Left lung (tissue), 10 donors: ENCODE measurements around the gene AARS2. TPM values are rescaled to one million over a fixed set of nuclear protein-coding genes. Genes with fewer than 3 reads are reported as not detected.
"Not testable (repeated sequence)": the region's sequence is repeated elsewhere in the genome, so short reads cannot be mapped to it uniquely, and the experiment has no call there.

Experiments used
- ATAC-seq: fragments of 200-7000 bp; cut with Tn5 transposase; one replicate; pipeline ENCODE4 v1.9.1; 2020; ENCODE audit warnings: moderate library complexity
- DNase-seq, 4 donors: peaks; one replicate each; pipeline ENCODE4 v3.0.0-alpha.2; 2013 to 2020
- H3K27ac ChIP-seq, 2 donors: fragments of 200-600 bp; sonication (generic) in 1 of 2; one replicate each; pipeline versions ENCODE4 v1.5.0 to v1.8.0; 2020 to 2021
- H3K27me3 ChIP-seq, 2 donors: fragments of 200-600 bp; sonication (generic) in 1 of 2; one replicate each; pipeline versions ENCODE4 v1.5.0 to v1.8.0; 2020 to 2021
- H3K36me3 ChIP-seq, 2 donors: fragments of 200-600 bp; sonication (generic) in 1 of 2; one replicate each; pipeline versions ENCODE4 v1.5.0 to v1.8.0; 2020 to 2021
- H3K4me1 ChIP-seq, 2 donors: fragments of 200-600 bp; one replicate each; pipeline ENCODE4 v1.8.0; 2021
- H3K4me3 ChIP-seq, 2 donors: fragments of 200-600 bp; sonication (generic) in 1 of 2; one replicate each; pipeline versions ENCODE4 v1.5.0 to v1.8.0; 2020 to 2021; ENCODE audit warnings: mild to moderate bottlenecking in 1 of 2
- H3K9me3 ChIP-seq, 2 donors: fragments of 200-600 bp; sonication (generic) in 1 of 2; one replicate each; pipeline versions ENCODE4 v1.5.0 to v1.8.0; 2020 to 2021
- intact Hi-C, 2 donors: fragments of 100-400 bp; cut with DNase I; formaldehyde crosslinking; loops; one replicate each; pipeline versions ENCODE4 v1.11.2 to v1.14.2; 2022
- polyA plus RNA-seq, 6 donors: library from polyadenylated mRNA; unstranded; fragments of 120-200 nt; gene quantifications; one replicate each; pipeline ENCODE4 v1.2.1, GENCODE V29; 2013; ENCODE audit not compliant: insufficient read length in 6 of 6
- total RNA-seq, 2 donors: library from RNA; stranded (reverse); fragmentation: NEBNext Ultra II Directional; extraction: Animal tissue kit (Norgen Biotek cat#: 25700); gene quantifications; one replicate each; pipeline ENCODE4 v1.2.1, GENCODE V29; 2021
- TF ChIP-seq, protein P1 (sequence below), 2 donors: fragments of 200-600 bp; sonication (generic) in 1 of 2; IDR thresholded peaks; one replicate each; pipeline versions ENCODE4 v1.5.0 to v1.8.0; 2021; ENCODE audit warnings: antibody characterized with exemption in 2 of 2
- donor health status: DM: no; HTN: yes; CAD: no.
- donor health status: DM: no; HTN: no; CAD: no.

AARS2 gene
- total and polyA plus RNA-seq, 8 donors, result 10.8 to 18.8 (median 16.2) TPM

DNA sequence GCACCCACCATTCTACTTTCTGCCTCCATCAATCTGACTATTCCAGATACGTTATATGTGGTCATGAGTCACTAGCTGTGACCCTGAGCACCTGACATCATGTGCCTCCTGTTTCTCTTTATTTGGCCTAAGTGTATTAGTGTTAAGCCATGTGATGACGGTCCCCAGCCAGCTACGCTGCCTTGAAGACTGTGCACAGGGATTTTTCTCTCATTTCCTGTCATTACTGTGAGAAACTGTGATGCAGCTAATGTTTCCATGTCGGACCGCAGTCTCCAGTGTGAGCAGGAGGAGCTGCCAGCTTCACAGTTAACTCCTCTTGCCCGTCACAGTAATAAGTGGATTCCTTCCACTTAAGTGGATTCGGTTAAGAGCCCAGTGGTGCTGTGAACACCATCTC is 19.4 kb upstream of the AARS2 start:
- TF ChIP-seq, protein P1, sequence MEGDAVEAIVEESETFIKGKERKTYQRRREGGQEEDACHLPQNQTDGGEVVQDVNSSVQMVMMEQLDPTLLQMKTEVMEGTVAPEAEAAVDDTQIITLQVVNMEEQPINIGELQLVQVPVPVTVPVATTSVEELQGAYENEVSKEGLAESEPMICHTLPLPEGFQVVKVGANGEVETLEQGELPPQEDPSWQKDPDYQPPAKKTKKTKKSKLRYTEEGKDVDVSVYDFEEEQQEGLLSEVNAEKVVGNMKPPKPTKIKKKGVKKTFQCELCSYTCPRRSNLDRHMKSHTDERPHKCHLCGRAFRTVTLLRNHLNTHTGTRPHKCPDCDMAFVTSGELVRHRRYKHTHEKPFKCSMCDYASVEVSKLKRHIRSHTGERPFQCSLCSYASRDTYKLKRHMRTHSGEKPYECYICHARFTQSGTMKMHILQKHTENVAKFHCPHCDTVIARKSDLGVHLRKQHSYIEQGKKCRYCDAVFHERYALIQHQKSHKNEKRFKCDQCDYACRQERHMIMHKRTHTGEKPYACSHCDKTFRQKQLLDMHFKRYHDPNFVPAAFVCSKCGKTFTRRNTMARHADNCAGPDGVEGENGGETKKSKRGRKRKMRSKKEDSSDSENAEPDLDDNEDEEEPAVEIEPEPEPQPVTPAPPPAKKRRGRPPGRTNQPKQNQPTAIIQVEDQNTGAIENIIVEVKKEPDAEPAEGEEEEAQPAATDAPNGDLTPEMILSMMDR (IDR thresholded peaks at IDR 0.05), result no peak
- peaks cover 16 to 44% of the 10 kb centered on the region in 2 donors for H3K27me3 ChIP-seq
- H3K4me1 ChIP-seq, result peaks cover 0 to 9% of the 10 kb centered on the region in 2 donors
- H3K9me3 ChIP-seq, result no peaks in the 10 kb centered on the region
- DNase-seq, result no peak
- no peak overlapping the region for H3K4me3 ChIP-seq
- peak; percentile 48 for ATAC-seq
- intact Hi-C loops, result no loop called here
- H3K27ac ChIP-seq, result no peak overlapping the region
- H3K36me3 ChIP-seq, result no peaks in the 10 kb centered on the region

GRCh38 chr6:44329858-44330257 is 16.7 kb upstream of the AARS2 start:
- H3K36me3 ChIP-seq, result no peaks in the 10 kb centered on the region
- intact Hi-C loops, result no loop called here
- H3K4me1 ChIP-seq, result peaks cover 0 to 9% of the 10 kb centered on the region in 2 donors
- ATAC-seq (no peak), DNase-seq (no peak)
- no peak overlapping the region for H3K27ac ChIP-seq
- H3K4me3 ChIP-seq, result no peak overlapping the region
- no peaks in the 10 kb centered on the region for H3K9me3 ChIP-seq
- H3K27me3 ChIP-seq, result peaks cover 16 to 44% of the 10 kb centered on the region in 2 donors
- TF ChIP-seq, protein P1 (IDR thresholded peaks at IDR 0.05), result no peak

- H3K4me1 ChIP-seq, H3K36me3 ChIP-seq, H3K4me3 ChIP-seq, H3K27ac ChIP-seq, intact Hi-C loops, DNase-seq, H3K9me3 ChIP-seq, ATAC-seq: not testable (repeated sequence)
- peaks cover 16 to 35% of the 10 kb centered on the region in 2 donors for H3K27me3 ChIP-seq
Observed at GRCh38 chr6:44328203-44328602, 15.1 kb upstream of the AARS2 start.

GRCh38 chr6:44327760-44328159 is 14.6 kb upstream of the AARS2 start:
- ATAC-seq, result no peak
- Histone ChIP-seq H3K4me3 (no peak overlapping the region), H3K4me1 (no peaks in the 10 kb centered on the region), H3K9me3 (no peaks in the 10 kb centered on the region), H3K27me3 (peaks cover 16 to 35% of the 10 kb centered on the region in 2 donors), H3K27ac (no peak overlapping the region), H3K36me3 (no peaks in the 10 kb centered on the region)
- DNase-seq, result no peak
- TF ChIP-seq, protein P1 (IDR thresholded peaks at IDR 0.05), result no peak
- intact Hi-C loops, result no loop called here

DNA sequence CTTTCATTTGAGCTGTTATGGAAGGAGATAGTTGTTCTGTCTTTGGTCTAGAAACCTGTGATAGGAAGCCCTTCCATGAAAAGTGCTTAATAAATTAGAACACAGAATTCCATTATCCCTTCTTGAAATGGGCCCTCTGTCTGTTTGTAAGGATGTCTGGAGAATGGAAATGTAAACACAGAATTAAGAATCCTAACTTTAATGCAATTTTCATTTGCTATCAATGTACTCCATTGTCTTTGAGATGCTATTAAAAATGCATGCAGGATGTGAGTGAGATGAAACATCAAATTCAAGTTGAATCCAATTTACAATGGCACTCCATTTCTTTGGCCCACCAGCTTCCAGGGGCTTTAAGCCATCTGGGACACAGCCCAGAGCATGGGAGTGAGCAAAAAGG is 13.9 kb upstream of the AARS2 start:
- TF ChIP-seq, protein P1 (IDR thresholded peaks at IDR 0.05), result no peak
- no peaks in the 10 kb centered on the region for H3K4me1 ChIP-seq
- no peaks in the 10 kb centered on the region for H3K36me3 ChIP-seq
- no peak overlapping the region for H3K4me3 ChIP-seq
- no peak overlapping the region for H3K27ac ChIP-seq
- intact Hi-C loops, result no loop called here
- H3K9me3 ChIP-seq, result no peaks in the 10 kb centered on the region
- peaks cover 16 to 32% of the 10 kb centered on the region in 2 donors for H3K27me3 ChIP-seq
- no peak for DNase-seq
- no peak for ATAC-seq

GRCh38 chr6:44321210-44321609 is 8.1 kb upstream of the AARS2 start:
- TF ChIP-seq, protein P1 (IDR thresholded peaks at IDR 0.05), result no peak
- intact Hi-C loops, result no loop called here
- Histone ChIP-seq H3K9me3 (no peaks in the 10 kb centered on the region), H3K4me3 (no peak overlapping the region), H3K27me3 (peaks cover 0 to 26% of the 10 kb centered on the region in 2 donors), H3K27ac (no peak overlapping the region), H3K4me1 (peaks cover 0 to 9% of the 10 kb centered on the region in 2 donors), H3K36me3 (no peaks in the 10 kb centered on the region)
- no peak for DNase-seq
- no peak for ATAC-seq

- Histone ChIP-seq H3K4me1 (peaks cover 5 to 22% of the 10 kb centered on the region in 2 donors), H3K27me3 (peaks cover 0 to 26% of the 10 kb centered on the region in 2 donors)
- H3K9me3 ChIP-seq, H3K36me3 ChIP-seq, intact Hi-C loops, ATAC-seq, H3K27ac ChIP-seq, DNase-seq, H3K4me3 ChIP-seq: not testable (repeated sequence)
Observed at GRCh38 chr6:44317136-44317631, 4.0 kb upstream of the AARS2 start.
